HG03103 (cell line): ENCODE data around the gene ZFP1.

Experiments
- ATAC-seq: cut with Tn5 transposase; IDR thresholded peaks from one replicate; pipeline ENCODE4 v1.9.1; 2021; ENCODE audit warnings: low read depth; ENCODE audit not compliant: unreplicated experiment

Gene ZFP1

GRCh38 chr16:75219838-75220237, 71.5 kb downstream of the ZFP1 start:
- no peak for ATAC-seq
